ENCODE measurements around the gene TSPYL2. TPM values are rescaled to one million over a fixed set of nuclear protein-coding genes. Genes with fewer than 3 reads are reported as not detected.

TSPYL2 gene
- polyA plus RNA-seq (2011; rRNA removed) (25.2 and 27.2 TPM in 2 replicates), polyA plus RNA-seq (2017; fragmentation: RNase III; extraction: RNeasy Plus Mini Kit Qiagen cat#74134 plus additional on column Dnase treatment) (19.9 to 30.0 TPM (median 24.9 TPM) in 3 replicates), polyA minus RNA-seq (2011; rRNA and poly(A)+ RNA removed) (6.4 and 7.3 TPM in 2 replicates)
- polyA plus RNA-seq (2012; cell fraction: cytosol; rRNA removed) = 9.9 and 10.7 TPM in 2 replicates
- 36.8 and 47.3 TPM in 2 replicates for polyA plus RNA-seq (2012; cell fraction: nucleus; rRNA removed)

DNA sequence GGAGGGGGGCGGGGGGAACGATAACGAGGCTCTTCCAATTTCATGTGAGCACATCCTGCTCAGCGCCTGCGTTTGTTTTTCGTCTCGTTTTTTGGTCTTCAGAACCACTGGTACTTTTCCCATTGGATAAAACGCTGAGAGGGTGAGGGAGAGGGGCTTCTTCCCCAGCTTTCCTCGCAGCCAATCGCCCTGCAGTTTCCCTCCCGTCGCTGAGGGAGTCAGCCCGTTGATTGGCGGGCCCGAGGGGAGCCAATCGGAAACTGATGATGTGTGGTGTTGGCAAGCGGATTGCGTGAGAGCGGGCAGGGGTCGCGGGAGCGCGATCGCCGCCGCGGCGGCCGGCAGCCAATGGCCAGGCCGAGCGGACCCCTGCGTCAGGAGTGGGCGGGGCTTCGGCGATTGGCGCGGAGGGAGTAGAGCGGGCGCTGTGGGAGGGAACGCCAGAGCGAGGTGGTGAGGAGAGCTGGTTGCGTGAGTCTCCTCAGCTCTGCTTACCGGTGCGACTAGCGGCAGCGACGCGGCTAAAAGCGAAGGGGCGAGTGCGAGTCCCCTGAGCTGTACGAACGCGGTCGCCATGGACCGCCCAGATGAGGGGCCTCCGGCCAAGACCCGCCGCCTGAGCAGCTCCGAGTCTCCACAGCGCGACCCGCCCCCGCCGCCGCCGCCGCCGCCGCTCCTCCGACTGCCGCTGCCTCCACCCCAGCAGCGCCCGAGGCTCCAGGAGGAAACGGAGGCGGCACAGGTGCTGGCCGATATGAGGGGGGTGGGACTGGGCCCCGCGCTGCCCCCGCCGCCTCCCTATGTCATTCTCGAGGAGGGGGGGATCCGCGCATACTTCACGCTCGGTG lies at the start of gene TSPYL2:
TSPYL2 (plus strand) TSS at position 443 of the 848 bp plus-strand sequence; CDS start at position 575, 132 bp downstream.
- DNase-seq (ENCODE audit: low read depth in 1 of 2, low spot score in 1 of 2) (peak; percentile 95 to 96), ATAC-seq (peak; percentile 88 to 96), FAIRE-seq (peak; percentile 100)
- ChIA-PET CTCF (interaction anchor here (1.5 kb wide), 1 partner anchor 11 kb away, joined by 5 read pairs; no protein-coding TSS in a partner anchor), POLR2A (interaction anchor here (0.5 to 1.4 kb wide), 8 partner anchors 10 to 1918 kb away, joined by 3 to 30 read pairs (median 4); partner anchors contain the start of genes APEX2, KANTR and KDM5C)
- 1% methylated on average over 31 of the region's 86 CpGs for WGBS (ENCODE audit: missing lambda C conversion rate)
- TF ChIP-seq EP300 (IDR thresholded peaks at IDR 0.05) = no peak
- no peak for TF ChIP-seq HEYL (CRISPR knock-in tag; IDR thresholded peaks at IDR 0.05)
- TF ChIP-seq, protein P1, sequence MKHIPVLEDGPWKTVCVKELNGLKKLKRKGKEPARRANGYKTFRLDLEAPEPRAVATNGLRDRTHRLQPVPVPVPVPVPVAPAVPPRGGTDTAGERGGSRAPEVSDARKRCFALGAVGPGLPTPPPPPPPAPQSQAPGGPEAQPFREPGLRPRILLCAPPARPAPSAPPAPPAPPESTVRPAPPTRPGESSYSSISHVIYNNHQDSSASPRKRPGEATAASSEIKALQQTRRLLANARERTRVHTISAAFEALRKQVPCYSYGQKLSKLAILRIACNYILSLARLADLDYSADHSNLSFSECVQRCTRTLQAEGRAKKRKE (CRISPR knock-in tag; IDR thresholded peaks at IDR 0.05; ENCODE audit: low read depth) = no peak
- no peak for TF ChIP-seq FOSB (CRISPR knock-in tag; IDR thresholded peaks at IDR 0.05)
- TF ChIP-seq, protein P2, sequence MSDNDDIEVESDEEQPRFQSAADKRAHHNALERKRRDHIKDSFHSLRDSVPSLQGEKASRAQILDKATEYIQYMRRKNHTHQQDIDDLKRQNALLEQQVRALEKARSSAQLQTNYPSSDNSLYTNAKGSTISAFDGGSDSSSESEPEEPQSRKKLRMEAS (IDR thresholded peaks at IDR 0.05) = peak; percentile 62
- TF ChIP-seq PHF8 (IDR thresholded peaks at IDR 0.05; ENCODE audit: borderline replicate concordance, low read depth) = peak; percentile 89
- TF ChIP-seq, protein P3, sequence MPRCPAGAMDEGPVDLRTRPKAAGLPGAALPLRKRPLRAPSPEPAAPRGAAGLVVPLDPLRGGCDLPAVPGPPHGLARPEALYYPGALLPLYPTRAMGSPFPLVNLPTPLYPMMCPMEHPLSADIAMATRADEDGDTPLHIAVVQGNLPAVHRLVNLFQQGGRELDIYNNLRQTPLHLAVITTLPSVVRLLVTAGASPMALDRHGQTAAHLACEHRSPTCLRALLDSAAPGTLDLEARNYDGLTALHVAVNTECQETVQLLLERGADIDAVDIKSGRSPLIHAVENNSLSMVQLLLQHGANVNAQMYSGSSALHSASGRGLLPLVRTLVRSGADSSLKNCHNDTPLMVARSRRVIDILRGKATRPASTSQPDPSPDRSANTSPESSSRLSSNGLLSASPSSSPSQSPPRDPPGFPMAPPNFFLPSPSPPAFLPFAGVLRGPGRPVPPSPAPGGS (IDR thresholded peaks at IDR 0.05) = peak; percentile 89
- no peak for TF ChIP-seq RCOR1 (IDR thresholded peaks at IDR 0.05; ENCODE audit: low read depth, low read length)
- TF ChIP-seq POLR2A (IDR thresholded peaks at IDR 0.05; ENCODE audit: low read length) = peak; percentile 99
- TF ChIP-seq MAFK (IDR thresholded peaks at IDR 0.05; ENCODE audit: partially characterized antibody) = peak; percentile 29
- TF ChIP-seq JUN (IDR thresholded peaks at IDR 0.05) = peak; percentile 30 to 83; a peak in 3 of 5 replicates
- TF ChIP-seq CBX2 (IDR thresholded peaks at IDR 0.05; ENCODE audit: borderline replicate concordance, low read depth) = no peak
- TF ChIP-seq POLR2AphosphoS2 (conservative IDR thresholded peaks at IDR 0.05; ENCODE audit: low read length) = no peak
- peak; percentile 98 for TF ChIP-seq RFX5 (IDR thresholded peaks at IDR 0.05)
- TF ChIP-seq TP53 (CRISPR knock-in tag; IDR thresholded peaks at IDR 0.05) = no peak
- TF ChIP-seq, protein P4, sequence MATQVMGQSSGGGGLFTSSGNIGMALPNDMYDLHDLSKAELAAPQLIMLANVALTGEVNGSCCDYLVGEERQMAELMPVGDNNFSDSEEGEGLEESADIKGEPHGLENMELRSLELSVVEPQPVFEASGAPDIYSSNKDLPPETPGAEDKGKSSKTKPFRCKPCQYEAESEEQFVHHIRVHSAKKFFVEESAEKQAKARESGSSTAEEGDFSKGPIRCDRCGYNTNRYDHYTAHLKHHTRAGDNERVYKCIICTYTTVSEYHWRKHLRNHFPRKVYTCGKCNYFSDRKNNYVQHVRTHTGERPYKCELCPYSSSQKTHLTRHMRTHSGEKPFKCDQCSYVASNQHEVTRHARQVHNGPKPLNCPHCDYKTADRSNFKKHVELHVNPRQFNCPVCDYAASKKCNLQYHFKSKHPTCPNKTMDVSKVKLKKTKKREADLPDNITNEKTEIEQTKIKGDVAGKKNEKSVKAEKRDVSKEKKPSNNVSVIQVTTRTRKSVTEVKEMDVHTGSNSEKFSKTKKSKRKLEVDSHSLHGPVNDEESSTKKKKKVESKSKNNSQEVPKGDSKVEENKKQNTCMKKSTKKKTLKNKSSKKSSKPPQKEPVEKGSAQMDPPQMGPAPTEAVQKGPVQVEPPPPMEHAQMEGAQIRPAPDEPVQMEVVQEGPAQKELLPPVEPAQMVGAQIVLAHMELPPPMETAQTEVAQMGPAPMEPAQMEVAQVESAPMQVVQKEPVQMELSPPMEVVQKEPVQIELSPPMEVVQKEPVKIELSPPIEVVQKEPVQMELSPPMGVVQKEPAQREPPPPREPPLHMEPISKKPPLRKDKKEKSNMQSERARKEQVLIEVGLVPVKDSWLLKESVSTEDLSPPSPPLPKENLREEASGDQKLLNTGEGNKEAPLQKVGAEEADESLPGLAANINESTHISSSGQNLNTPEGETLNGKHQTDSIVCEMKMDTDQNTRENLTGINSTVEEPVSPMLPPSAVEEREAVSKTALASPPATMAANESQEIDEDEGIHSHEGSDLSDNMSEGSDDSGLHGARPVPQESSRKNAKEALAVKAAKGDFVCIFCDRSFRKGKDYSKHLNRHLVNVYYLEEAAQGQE (IDR thresholded peaks at IDR 0.05) = peak; percentile 43
- TF ChIP-seq, protein P5, sequence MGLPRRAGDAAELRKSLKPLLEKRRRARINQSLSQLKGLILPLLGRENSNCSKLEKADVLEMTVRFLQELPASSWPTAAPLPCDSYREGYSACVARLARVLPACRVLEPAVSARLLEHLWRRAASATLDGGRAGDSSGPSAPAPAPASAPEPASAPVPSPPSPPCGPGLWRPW (IDR thresholded peaks at IDR 0.05) = no peak
- TF ChIP-seq, protein P6, sequence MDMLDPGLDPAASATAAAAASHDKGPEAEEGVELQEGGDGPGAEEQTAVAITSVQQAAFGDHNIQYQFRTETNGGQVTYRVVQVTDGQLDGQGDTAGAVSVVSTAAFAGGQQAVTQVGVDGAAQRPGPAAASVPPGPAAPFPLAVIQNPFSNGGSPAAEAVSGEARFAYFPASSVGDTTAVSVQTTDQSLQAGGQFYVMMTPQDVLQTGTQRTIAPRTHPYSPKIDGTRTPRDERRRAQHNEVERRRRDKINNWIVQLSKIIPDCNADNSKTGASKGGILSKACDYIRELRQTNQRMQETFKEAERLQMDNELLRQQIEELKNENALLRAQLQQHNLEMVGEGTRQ (IDR thresholded peaks at IDR 0.05) = no peak
- TF ChIP-seq HOXA7 (CRISPR knock-in tag; IDR thresholded peaks at IDR 0.05) = no peak
- TF ChIP-seq, protein P7, sequence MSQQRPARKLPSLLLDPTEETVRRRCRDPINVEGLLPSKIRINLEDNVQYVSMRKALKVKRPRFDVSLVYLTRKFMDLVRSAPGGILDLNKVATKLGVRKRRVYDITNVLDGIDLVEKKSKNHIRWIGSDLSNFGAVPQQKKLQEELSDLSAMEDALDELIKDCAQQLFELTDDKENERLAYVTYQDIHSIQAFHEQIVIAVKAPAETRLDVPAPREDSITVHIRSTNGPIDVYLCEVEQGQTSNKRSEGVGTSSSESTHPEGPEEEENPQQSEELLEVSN (IDR thresholded peaks at IDR 0.05; ENCODE audit: borderline replicate concordance, low read depth) = 0 out of 2 replicates have a peak, but pooled peaks have one; percentile 35
- Histone ChIP-seq H3K4me1 (peaks cover 15% of the 10 kb centered on the region), H3K9me3 (no peaks in the 10 kb centered on the region), H3K4me2 (peak within 1 kb of the TSS; percentile 87), H3K4me3 (peak within 1 kb of the TSS; percentile 71), H3K27ac (peak within 1 kb of the TSS; percentile 83 to 96)
